GM12878 (cell line): ENCODE data around the gene RBM6. TPM values are rescaled to one million over a fixed set of nuclear protein-coding genes. Genes with fewer than 3 reads are reported as not detected.

Source experiments
- ATAC-seq: fragments of 200-7000 bp; cut with Tn5 transposase; 3 replicates; pipeline ENCODE4 v1.9.1; 2020; ENCODE audit warnings: mild to moderate bottlenecking, moderate library complexity
- BruUV-seq: library from RNA; stranded (reverse); fragments of 400-500 nt; replicated peaks from 2 replicates; lab custom pipeline; 2021; lab: Mats Ljungman, UMichigan
- CTCF ChIA-PET: fragments of 300-600 bp; sonication (Branson Sonifier 250); formaldehyde crosslinking; extraction: SDS; loops from one replicate; lab custom pipeline; 2021; ENCODE audit warnings: inconsistent platforms; lab: Yijun Ruan, JAX
- POLR2A ChIA-PET: fragments of 350-600 bp; formaldehyde crosslinking; extraction: SDS; loops from one replicate; lab custom pipeline; 2021; ENCODE audit warnings: inconsistent platforms; lab: Charles Lee
- RAD21 ChIA-PET: fragments of 300-600 bp; sonication (Branson Sonifier 250); formaldehyde crosslinking; loops from one replicate; lab custom pipeline; 2023; ENCODE audit warnings: antibody characterized with exemption; ENCODE audit not compliant: unreplicated experiment; lab: Charles Lee
- SMC1A ChIA-PET: fragments of 300-600 bp; sonication (Branson Sonifier 250); formaldehyde crosslinking; loops from one replicate; lab custom pipeline; 2023; ENCODE audit not compliant: unreplicated experiment, uncharacterized antibody; lab: Charles Lee
- DNase-seq: peaks from one replicate; pipeline ENCODE4 v3.0.0-alpha.2; 2011; ENCODE audit warnings: low read depth, low spot score
- FAIRE-seq: peaks from 3 replicates; lab custom pipeline; 2011; peaks lifted over from hg19 to GRCh38; lab: Jason Lieb, UNC
- H2AFZ ChIP-seq: 2 replicates; pipeline ENCODE4 v1.6.0; 2011; ENCODE audit warnings: low read depth, low read length, control low read depth; ENCODE audit not compliant: control insufficient read depth
- H3K27ac ChIP-seq: 2 replicates; pipeline ENCODE4 v1.5.1; 2011; ENCODE audit warnings: control low read depth; ENCODE audit not compliant: control insufficient read depth, insufficient read depth
- H3K27me3 ChIP-seq, 2 experiments: replicated peaks in 1 of 2; 2 replicates each; pipeline versions ENCODE4 v1.6.0 to v1.6.1; 2011; ENCODE audit warnings: low read length in 1 of 2; ENCODE audit not compliant: control insufficient read depth in 2 of 2, insufficient read depth in 2 of 2
- H3K36me3 ChIP-seq, 2 experiments: 2 replicates each; pipeline ENCODE4 v1.5.1; 2011; ENCODE audit warnings: low read length in 1 of 2; ENCODE audit not compliant: control insufficient read depth in 2 of 2, insufficient read depth in 2 of 2
- H3K4me1 ChIP-seq: 2 replicates; pipeline ENCODE4 v1.6.1; 2011; ENCODE audit warnings: mild to moderate bottlenecking, low read length, moderate library complexity, mixed read lengths; ENCODE audit not compliant: control insufficient read depth, insufficient read depth
- H3K4me2 ChIP-seq: 2 replicates; pipeline ENCODE4 v1.6.0; 2011; ENCODE audit warnings: control low read depth; ENCODE audit not compliant: control insufficient read depth, insufficient read depth
- H3K4me3 ChIP-seq: fragments of 200-600 bp; sonication (generic); 2 replicates; pipeline ENCODE4 v1.5.1; 2016
- H3K79me2 ChIP-seq: 2 replicates; pipeline ENCODE4 v1.6.0; 2011; ENCODE audit warnings: low read length; ENCODE audit not compliant: control insufficient read depth, insufficient read depth
- H3K9ac ChIP-seq: 2 replicates; pipeline ENCODE4 v1.8.0; 2011; ENCODE audit warnings: low read length, control low read depth, mixed read lengths; ENCODE audit not compliant: control insufficient read depth, insufficient read depth
- H3K9me3 ChIP-seq: replicated peaks from 3 replicates; pipeline ENCODE4 v1.5.1; 2011; ENCODE audit warnings: mild to moderate bottlenecking, low read length; ENCODE audit not compliant: control insufficient read depth, insufficient read depth
- H4K20me1 ChIP-seq: 2 replicates; pipeline ENCODE4 v1.6.0; 2011; ENCODE audit not compliant: control insufficient read depth, insufficient read depth
- CBFB ChIP-seq: IDR thresholded peaks from 2 replicates; pipeline ENCODE4 v1.6.1; 2016; ENCODE audit warnings: antibody characterized with exemption, low read depth
- CEBPZ ChIP-seq: fragments of 150-350 bp; IDR thresholded peaks from 2 replicates; pipeline ENCODE4 v1.6.1; 2016; ENCODE audit warnings: low read depth, low read length
- FOXM1 ChIP-seq: IDR thresholded peaks from 2 replicates; pipeline ENCODE4 v1.6.1; 2012; ENCODE audit warnings: low read depth, mild to moderate bottlenecking, inconsistent platforms, low read length, moderate library complexity
- IKZF2 ChIP-seq, 2 experiments: fragments of 450-650 bp; IDR thresholded peaks; 2 replicates each; pipeline ENCODE4 v1.6.1; 2017; ENCODE audit warnings: mild to moderate bottlenecking in 2 of 2, moderate library complexity in 2 of 2
- SREBF2 ChIP-seq: IDR thresholded peaks from 2 replicates; pipeline ENCODE4 v1.6.1; 2012; ENCODE audit warnings: mild to moderate bottlenecking, low read length
- TAF1 ChIP-seq: IDR thresholded peaks from 2 replicates; pipeline ENCODE4 v1.6.1; 2011; ENCODE audit warnings: mild to moderate bottlenecking, low read depth, low read length, borderline replicate concordance
- ZNF592 ChIP-seq: fragments of 450-650 bp; IDR thresholded peaks from 2 replicates; pipeline ENCODE4 v1.6.1; 2017; ENCODE audit warnings: mild to moderate bottlenecking, moderate library complexity
- WGBS: methylation state at CpG from one replicate; pipeline ENCODE4 v1.1.6; 2016; ENCODE audit warnings: low lambda C conversion rate; ENCODE audit not compliant: insufficient replicate concordance, insufficient coverage; ENCODE audit errors: missing lambda C conversion rate; 5-methylcytosine and 5-hydroxymethylcytosine counted together
- in situ Hi-C: fragments of 300-500 bp; cut with MboI; formaldehyde crosslinking; loops from 9 replicates; pipeline ENCODE4 v1.14.3; 2018; ENCODE audit warnings: mixed read lengths
- intact Hi-C: fragments of 100-400 bp; cut with micrococcal nuclease; formaldehyde crosslinking; loops from one replicate; pipeline ENCODE4 v1.14.2; 2022; ENCODE audit not compliant: unreplicated experiment
- polyA plus RNA-seq, 11 experiments: library from polyadenylated mRNA; depleted of rRNA in 4 of 11; unstranded in 6 of 11; stranded (reverse) in 5 of 11; fragments of >200 nt; fragmentation: Nextera tagmentation in 4 of 11; fragmentation: Illumina TruSeq in 1 of 11; extraction: Ambion mirVana in 4 of 11; extraction: Trizol in 1 of 11; gene quantifications; 1 replicate in 1 of 11; 2 replicates in 10 of 11; pipeline versions ENCODE4 v1.2.1 to v1.2.3, GENCODE V29; 2011 to 2016; ENCODE audit warnings: inconsistent platforms in 2 of 11, missing spikeins in 2 of 11, low read depth in 1 of 11
- total RNA-seq, 4 experiments: library from RNA; depleted of rRNA in 3 of 4; stranded (reverse); fragments of >200 nt in 3 of 4; fragmentation: Illumina TruSeq in 1 of 4; extraction: Trizol in 1 of 4; gene quantifications; 2 replicates each; pipeline versions ENCODE4 v1.2.1 to v1.2.3, GENCODE V29; 2013 to 2021
- TF ChIP-seq, protein P1 (sequence below): fragments of 450-650 bp; IDR thresholded peaks from 2 replicates; pipeline ENCODE4 v1.6.1; 2017; ENCODE audit warnings: mild to moderate bottlenecking, low read depth, inconsistent platforms; ENCODE audit not compliant: poor library complexity, severe bottlenecking
- TF ChIP-seq, protein P2 (sequence below): fragments of 450-650 bp; formaldehyde crosslinking; IDR thresholded peaks from 2 replicates; pipeline ENCODE4 v1.4.0; 2022; ENCODE audit warnings: mild to moderate bottlenecking, moderate library complexity

RBM6 gene
- total and polyA plus RNA-seq, 10 of the 15 experiments (the other 5 are each of a cell fraction or from before 2014, with no cell fraction given), result 45.3 to 103 (median 81.3) TPM

DNA sequence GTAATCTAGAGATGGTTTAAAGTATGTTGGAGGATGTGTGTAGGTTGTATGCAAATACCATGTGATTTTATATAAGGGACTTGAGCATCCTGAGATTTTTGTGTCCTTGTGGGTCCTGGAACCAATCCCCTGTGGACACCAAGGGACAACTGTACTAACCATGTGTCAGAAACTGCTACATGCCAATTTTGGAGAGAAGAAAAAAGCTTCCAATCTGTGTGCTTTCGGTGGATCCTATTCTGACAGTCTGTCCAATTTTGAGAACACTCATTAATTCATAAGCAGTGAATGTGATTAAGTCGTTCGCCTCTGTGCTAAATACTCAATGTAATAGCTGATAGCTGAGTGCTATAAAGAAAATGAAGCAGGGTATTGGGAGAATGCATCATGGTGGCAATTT is 61.6 kb downstream of the RBM6 start (continued):
- TF ChIP-seq CEBPZ (no peak), CBFB (no peak), TAF1 (no peak), SREBF2 (no peak)
- TF ChIP-seq, protein P1, sequence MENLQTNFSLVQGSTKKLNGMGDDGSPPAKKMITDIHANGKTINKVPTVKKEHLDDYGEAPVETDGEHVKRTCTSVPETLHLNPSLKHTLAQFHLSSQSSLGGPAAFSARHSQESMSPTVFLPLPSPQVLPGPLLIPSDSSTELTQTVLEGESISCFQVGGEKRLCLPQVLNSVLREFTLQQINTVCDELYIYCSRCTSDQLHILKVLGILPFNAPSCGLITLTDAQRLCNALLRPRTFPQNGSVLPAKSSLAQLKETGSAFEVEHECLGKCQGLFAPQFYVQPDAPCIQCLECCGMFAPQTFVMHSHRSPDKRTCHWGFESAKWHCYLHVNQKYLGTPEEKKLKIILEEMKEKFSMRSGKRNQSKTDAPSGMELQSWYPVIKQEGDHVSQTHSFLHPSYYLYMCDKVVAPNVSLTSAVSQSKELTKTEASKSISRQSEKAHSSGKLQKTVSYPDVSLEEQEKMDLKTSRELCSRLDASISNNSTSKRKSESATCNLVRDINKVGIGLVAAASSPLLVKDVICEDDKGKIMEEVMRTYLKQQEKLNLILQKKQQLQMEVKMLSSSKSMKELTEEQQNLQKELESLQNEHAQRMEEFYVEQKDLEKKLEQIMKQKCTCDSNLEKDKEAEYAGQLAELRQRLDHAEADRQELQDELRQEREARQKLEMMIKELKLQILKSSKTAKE, result no peak

DNA sequence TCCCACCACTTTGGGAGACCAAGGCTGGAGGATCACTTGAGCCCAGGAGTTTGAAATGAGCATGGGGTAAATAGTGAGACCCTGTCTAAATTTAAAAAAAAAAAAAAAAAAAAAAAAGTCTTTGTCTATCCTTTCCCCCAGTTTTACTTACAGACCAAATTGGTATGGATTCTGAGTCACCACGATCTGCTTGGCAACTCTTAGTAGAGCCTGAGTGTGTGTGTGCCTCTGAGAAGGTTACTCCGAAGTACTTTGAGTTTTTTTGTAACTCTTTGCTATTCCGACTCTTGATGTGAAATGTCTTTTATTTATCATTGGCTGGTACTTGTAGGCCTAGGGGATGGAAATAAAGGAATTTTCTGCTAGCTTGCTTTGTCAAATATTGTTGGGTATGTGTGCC is 63.3 kb downstream of the RBM6 start:
- no peak overlapping the region for H3K9ac ChIP-seq
- no peaks in the 10 kb centered on the region for H3K79me2 ChIP-seq
- CTCF ChIA-PET, result no interaction called here
- in situ Hi-C loops, result no loop called here
- no peaks in the 10 kb centered on the region for H3K4me1 ChIP-seq
- H3K9me3 ChIP-seq, result no peaks in the 10 kb centered on the region
- peaks cover 0 to 7% of the 10 kb centered on the region in 2 experiments; a peak in 3 of 4 replicates for H3K36me3 ChIP-seq
- ATAC-seq (no peak), DNase-seq (no peak), FAIRE-seq (no peak)
- WGBS, result 95% methylated on average over 3 of the region's 3 CpGs
- no peak for TF ChIP-seq IKZF2 (IDR thresholded peaks at IDR 0.05)
- TF ChIP-seq ZNF592, result no peak
- no peak for TF ChIP-seq FOXM1
- TF ChIP-seq, protein P2, sequence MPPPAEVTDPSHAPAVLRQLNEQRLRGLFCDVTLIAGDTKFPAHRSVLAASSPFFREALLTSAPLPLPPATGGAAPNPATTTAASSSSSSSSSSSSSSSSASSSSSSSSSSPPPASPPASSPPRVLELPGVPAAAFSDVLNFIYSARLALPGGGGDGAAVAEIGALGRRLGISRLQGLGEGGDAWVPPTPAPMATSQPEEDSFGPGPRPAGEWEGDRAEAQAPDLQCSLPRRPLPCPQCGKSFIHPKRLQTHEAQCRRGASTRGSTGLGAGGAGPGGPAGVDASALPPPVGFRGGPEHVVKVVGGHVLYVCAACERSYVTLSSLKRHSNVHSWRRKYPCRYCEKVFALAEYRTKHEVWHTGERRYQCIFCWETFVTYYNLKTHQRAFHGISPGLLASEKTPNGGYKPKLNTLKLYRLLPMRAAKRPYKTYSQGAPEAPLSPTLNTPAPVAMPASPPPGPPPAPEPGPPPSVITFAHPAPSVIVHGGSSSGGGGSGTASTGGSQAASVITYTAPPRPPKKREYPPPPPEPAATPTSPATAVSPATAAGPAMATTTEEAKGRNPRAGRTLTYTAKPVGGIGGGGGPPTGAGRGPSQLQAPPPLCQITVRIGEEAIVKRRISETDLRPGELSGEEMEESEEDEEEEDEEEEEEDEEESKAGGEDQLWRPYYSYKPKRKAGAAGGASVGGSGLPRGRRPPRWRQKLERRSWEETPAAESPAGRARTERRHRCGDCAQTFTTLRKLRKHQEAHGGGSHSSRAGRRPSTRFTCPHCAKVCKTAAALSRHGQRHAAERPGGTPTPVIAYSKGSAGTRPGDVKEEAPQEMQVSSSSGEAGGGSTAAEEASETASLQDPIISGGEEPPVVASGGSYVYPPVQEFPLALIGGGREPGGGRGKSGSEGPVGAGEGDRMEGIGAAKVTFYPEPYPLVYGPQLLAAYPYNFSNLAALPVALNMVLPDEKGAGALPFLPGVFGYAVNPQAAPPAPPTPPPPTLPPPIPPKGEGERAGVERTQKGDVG, result no peak
- POLR2A ChIA-PET, result interaction anchor here (1.1 kb wide), 1 partner anchor 12 kb away, joined by 8 read pairs; no protein-coding TSS in a partner anchor
- RAD21 ChIA-PET, result no interaction called here
- no peak overlapping the region for H3K4me3 ChIP-seq
- SMC1A ChIA-PET, result interaction anchor here (0.6 kb wide), 2 partner anchors 9 to 30 kb away, joined by 3 read pairs; no protein-coding TSS in a partner anchor
- BruUV-seq, result no TSS peak
- no peaks in the 10 kb centered on the region for H3K27me3 ChIP-seq
- intact Hi-C loops, result no loop called here
- 0 out of 2 replicates have a peak, but pooled peaks cover 1% of the 10 kb centered on the region for H4K20me1 ChIP-seq
- H3K4me2 ChIP-seq, result no peak overlapping the region
- no peak overlapping the region for H2AFZ ChIP-seq
- no peak overlapping the region for H3K27ac ChIP-seq
